Measurements from ENCODE around the gene SULF2. TPM values are rescaled to one million over a fixed set of nuclear protein-coding genes. Genes with fewer than 3 reads are reported as not detected.

The SULF2 gene
- total and polyA plus RNA-seq, 9 of the 15 experiments (the other 6 are each of a cell fraction or from before 2014, with no cell fraction given), result 0.33 TPM; not detected in 8

- no peaks in the 10 kb centered on the region for H3K36me3 ChIP-seq (ENCODE audit: control insufficient read depth, insufficient read depth, low read length)
- POLR2A ChIA-PET, result interaction anchor here (0.6 kb wide), 1 partner anchor 206 kb away, joined by 4 read pairs; no protein-coding TSS in a partner anchor
- no peak overlapping the region for H2AFZ ChIP-seq (ENCODE audit: low read depth, low read length)
- H3K27me3 ChIP-seq (ENCODE audit: control insufficient read depth in 2 of 2, insufficient read depth in 2 of 2, low read length in 2 of 2), result peaks cover 24 to 61% of the 10 kb centered on the region in 2 experiments; a peak in 4 of 5 replicates
- no peak for DNase-seq (ENCODE audit: extremely low read depth in 1 of 4, low spot score in 3 of 4)
- no peaks in the 10 kb centered on the region for H3K79me2 ChIP-seq (ENCODE audit: control insufficient read depth, insufficient read depth, low read length)
- H3K4me1 ChIP-seq (replicated peaks in 1 of 2; ENCODE audit: control insufficient read depth in 2 of 2, insufficient read depth in 2 of 2, low read length in 2 of 2), result peaks cover 0 to 4% of the 10 kb centered on the region in 2 experiments; a peak in 1 of 5 replicates
- no peak overlapping the region for H3K27ac ChIP-seq (ENCODE audit: extremely low read depth, low read depth, low read length)
- in situ Hi-C loops (cut with MboI) (no loop called here), intact Hi-C loops (cut with micrococcal nuclease) (no loop called here)
- no peaks in the 10 kb centered on the region for H3K9me3 ChIP-seq (replicated peaks; ENCODE audit: control insufficient read depth, insufficient read depth, low read depth, low read length)
- no peaks in the 10 kb centered on the region for H3K9me1 ChIP-seq (ENCODE audit: control insufficient read depth, insufficient read depth, low read length)
- peak in 1 of 3 experiments; percentile 70; a peak in 1 of 6 replicates for TF ChIP-seq ZBTB11 (CRISPR knock-in tag; IDR thresholded peaks at IDR 0.05)
- TF ChIP-seq EWSR1 (IDR thresholded peaks at IDR 0.05; ENCODE audit: borderline replicate concordance, low read depth, partially characterized antibody), result peak; percentile 27
- TF ChIP-seq SNRNP70 (optimal IDR thresholded peaks at IDR 0.05; ENCODE audit: low read depth, low read length), result no peak
- no peaks in the 10 kb centered on the region; the same call in 1 of the 2 replicates for H4K20me1 ChIP-seq (replicated peaks; ENCODE audit: control insufficient read depth, insufficient read depth, low read length)
- CTCF ChIA-PET (ENCODE audit: low intra/inter-chr PET ratio), result no interaction called here
- ATAC-seq, result no peak
- no peak overlapping the region for H3K9ac ChIP-seq (ENCODE audit: insufficient read depth in 1 of 2, low read depth in 2 of 2, low read length in 2 of 2)
- H3K4me3 ChIP-seq, result no peak overlapping the region
- no TSS peak for BruUV-seq (replicated peaks)
- no peak for FAIRE-seq
- H3K4me2 ChIP-seq (ENCODE audit: insufficient read depth, low read length), result no peak overlapping the region
- 3% methylated on average over 14 of the region's 16 CpGs for WGBS (ENCODE audit: insufficient coverage, low coverage, missing lambda C conversion rate)
These were observed 17.1 kb downstream of the SULF2 start for GRCh38 chr20:47768016-47768824.
